OCI-LY7 (cell line): ENCODE data around the gene CARD19. TPM values are rescaled to one million over a fixed set of nuclear protein-coding genes. Genes with fewer than 3 reads are reported as not detected.

Source experiments
- BruUV-seq: library from RNA; stranded (reverse); fragments of 400-500 nt; replicated peaks from 2 replicates; lab custom pipeline; 2021; lab: Mats Ljungman, UMichigan
- CTCF ChIA-PET: fragments of 300-600 bp; sonication (Branson Sonifier 250); formaldehyde crosslinking; loops from one replicate; lab custom pipeline; 2022; ENCODE audit warnings: antibody characterized with exemption; ENCODE audit not compliant: unreplicated experiment; lab: Charles Lee
- POLR2A ChIA-PET: fragments of 300-600 bp; sonication (Branson Sonifier 250); formaldehyde crosslinking; loops from one replicate; lab custom pipeline; 2022; ENCODE audit warnings: antibody characterized with exemption; lab: Charles Lee
- DNase-seq: peaks from one replicate; pipeline ENCODE4 v3.0.0-alpha.2; 2015; ENCODE audit warnings: low spot score
- H2AFZ ChIP-seq: fragments of 200-600 bp; sonication (generic), shearing (Covaris generic); 2 replicates; pipeline ENCODE4 v1.6.1; 2014; ENCODE audit warnings: mild to moderate bottlenecking, antibody characterized with exemption, low read length, moderate library complexity
- H3K27ac ChIP-seq: fragments of 200-600 bp; sonication (generic); 2 replicates; pipeline ENCODE4 v1.5.1; 2014; ENCODE audit warnings: mixed run types, low read depth, mild to moderate bottlenecking, moderate library complexity, low read length, inconsistent platforms; ENCODE audit not compliant: poor library complexity, severe bottlenecking
- H3K36me3 ChIP-seq: fragments of 200-600 bp; sonication (generic); 2 replicates; pipeline ENCODE4 v1.6.1; 2014; ENCODE audit warnings: mild to moderate bottlenecking, antibody characterized with exemption, low read length, moderate library complexity, mixed read lengths; ENCODE audit not compliant: insufficient read depth
- H3K4me1 ChIP-seq: fragments of 200-600 bp; sonication (generic); 2 replicates; pipeline ENCODE4 v1.5.1; 2014; ENCODE audit warnings: mild to moderate bottlenecking, low read length; ENCODE audit not compliant: insufficient read depth, poor library complexity, severe bottlenecking
- H3K4me2 ChIP-seq: fragments of 200-600 bp; sonication (generic); 2 replicates; pipeline ENCODE4 v1.6.1; 2014; ENCODE audit warnings: mild to moderate bottlenecking, low read length
- H3K4me3 ChIP-seq: fragments of 200-600 bp; sonication (generic); 2 replicates; pipeline ENCODE4 v1.5.1; 2014; ENCODE audit warnings: mild to moderate bottlenecking, low read depth, low read length; ENCODE audit not compliant: poor library complexity, severe bottlenecking
- H3K79me2 ChIP-seq: fragments of 200-600 bp; sonication (generic); 2 replicates; pipeline ENCODE4 v1.6.1; 2016; ENCODE audit warnings: low read depth, mild to moderate bottlenecking, low read length, moderate library complexity, mixed read lengths; ENCODE audit not compliant: insufficient read depth
- H3K9me2 ChIP-seq: fragments of 200-600 bp; sonication (generic); 2 replicates; pipeline ENCODE4 v1.6.1; 2016; ENCODE audit warnings: mild to moderate bottlenecking, low read length, mixed read lengths; ENCODE audit not compliant: insufficient read depth
- H3K9me3 ChIP-seq: fragments of 200-600 bp; sonication (generic); 2 replicates; pipeline ENCODE4 v1.6.1; 2014; ENCODE audit warnings: mild to moderate bottlenecking, mixed run types, low read length, mixed read lengths
- H4K20me1 ChIP-seq: fragments of 200-600 bp; sonication (generic); 2 replicates; pipeline ENCODE4 v1.6.1; 2014; ENCODE audit warnings: mild to moderate bottlenecking, antibody characterized with exemption, low read length, moderate library complexity, mixed read lengths; ENCODE audit not compliant: insufficient read depth
- EZH2phosphoT487 ChIP-seq: fragments of 200-600 bp; sonication (generic); IDR thresholded peaks from 2 replicates; pipeline ENCODE4 v1.6.1; 2018; ENCODE audit warnings: low read depth, borderline replicate concordance, mild to moderate bottlenecking, mixed run types, antibody characterized with exemption, low read length, moderate library complexity, mixed read lengths
- intact Hi-C: fragments of 100-400 bp; cut with micrococcal nuclease; formaldehyde crosslinking; loops from one replicate; pipeline ENCODE4 v1.10.0; 2022; ENCODE audit not compliant: unreplicated experiment
- total RNA-seq, 2 experiments: library from RNA; depleted of rRNA in 1 of 2; stranded (reverse); fragments of >200 nt in 1 of 2; shearing (Covaris generic) in 1 of 2; gene quantifications; 2 replicates each; pipeline ENCODE4 v1.2.3, GENCODE V29; 2014 to 2022
- TF ChIP-seq, protein P1 (sequence below): fragments of 200-600 bp; sonication (generic); conservative IDR thresholded peaks from 2 replicates; pipeline ENCODE4 v1.5.1; 2014; ENCODE audit warnings: mild to moderate bottlenecking, antibody characterized with exemption, low read length, moderate library complexity, mixed read lengths

CARD19 gene
- total RNA-seq, 2 experiments from 2014 or later, result 15.8 to 26.8 TPM

DNA sequence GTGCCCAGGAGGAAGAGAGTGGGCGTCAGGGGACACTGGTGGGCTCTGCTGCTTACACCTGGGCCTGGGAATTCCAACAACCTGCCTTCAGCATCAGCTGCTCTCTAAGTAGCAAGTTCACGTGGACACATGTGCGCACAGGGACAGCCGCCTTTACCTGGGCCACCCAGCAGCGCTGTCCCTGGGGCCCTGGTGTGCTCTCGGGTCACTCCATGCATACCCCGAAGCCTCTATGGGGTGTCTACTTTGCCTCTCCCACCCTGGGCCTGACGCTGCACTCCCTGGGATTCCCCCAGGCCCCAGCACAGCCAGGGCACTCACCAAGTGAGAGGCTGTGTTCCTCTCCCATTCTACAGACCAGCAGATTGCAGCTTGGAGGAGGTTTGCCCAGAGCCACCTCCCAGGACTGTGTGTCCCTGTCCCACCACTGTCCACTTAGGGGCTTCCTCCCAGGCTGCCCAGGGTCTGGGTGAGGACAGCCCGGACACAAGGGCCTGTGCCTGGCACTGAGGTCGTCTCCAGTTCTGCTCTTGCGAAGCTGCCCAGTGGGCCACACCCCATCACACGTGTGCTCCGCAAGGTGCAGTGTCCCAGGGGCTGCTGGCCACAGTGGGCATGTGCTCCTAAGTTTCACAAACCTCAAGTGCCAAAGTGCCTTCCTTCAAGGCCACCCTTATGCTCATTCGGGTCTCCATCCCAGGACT lies 32.1 kb downstream of the CARD19 start:
- H3K79me2 ChIP-seq, result no peaks in the 10 kb centered on the region
- ChIA-PET POLR2A (no interaction called here), CTCF (no interaction called here)
- no peak for DNase-seq
- no peaks in the 10 kb centered on the region for H4K20me1 ChIP-seq
- H3K36me3 ChIP-seq, result no peaks in the 10 kb centered on the region
- no peaks in the 10 kb centered on the region for H3K9me3 ChIP-seq
- no peak for TF ChIP-seq EZH2phosphoT487
- TF ChIP-seq, protein P1, sequence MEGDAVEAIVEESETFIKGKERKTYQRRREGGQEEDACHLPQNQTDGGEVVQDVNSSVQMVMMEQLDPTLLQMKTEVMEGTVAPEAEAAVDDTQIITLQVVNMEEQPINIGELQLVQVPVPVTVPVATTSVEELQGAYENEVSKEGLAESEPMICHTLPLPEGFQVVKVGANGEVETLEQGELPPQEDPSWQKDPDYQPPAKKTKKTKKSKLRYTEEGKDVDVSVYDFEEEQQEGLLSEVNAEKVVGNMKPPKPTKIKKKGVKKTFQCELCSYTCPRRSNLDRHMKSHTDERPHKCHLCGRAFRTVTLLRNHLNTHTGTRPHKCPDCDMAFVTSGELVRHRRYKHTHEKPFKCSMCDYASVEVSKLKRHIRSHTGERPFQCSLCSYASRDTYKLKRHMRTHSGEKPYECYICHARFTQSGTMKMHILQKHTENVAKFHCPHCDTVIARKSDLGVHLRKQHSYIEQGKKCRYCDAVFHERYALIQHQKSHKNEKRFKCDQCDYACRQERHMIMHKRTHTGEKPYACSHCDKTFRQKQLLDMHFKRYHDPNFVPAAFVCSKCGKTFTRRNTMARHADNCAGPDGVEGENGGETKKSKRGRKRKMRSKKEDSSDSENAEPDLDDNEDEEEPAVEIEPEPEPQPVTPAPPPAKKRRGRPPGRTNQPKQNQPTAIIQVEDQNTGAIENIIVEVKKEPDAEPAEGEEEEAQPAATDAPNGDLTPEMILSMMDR, result no peak
- H3K27ac ChIP-seq, result no peak overlapping the region
- no peak overlapping the region for H3K4me3 ChIP-seq
- no peaks in the 10 kb centered on the region for H3K9me2 ChIP-seq
- no peak overlapping the region for H3K4me2 ChIP-seq
- peaks cover 13% of the 10 kb centered on the region for H3K4me1 ChIP-seq
- BruUV-seq, result no TSS peak
- intact Hi-C loops, result no loop called here
- H2AFZ ChIP-seq, result no peak overlapping the region

DNA sequence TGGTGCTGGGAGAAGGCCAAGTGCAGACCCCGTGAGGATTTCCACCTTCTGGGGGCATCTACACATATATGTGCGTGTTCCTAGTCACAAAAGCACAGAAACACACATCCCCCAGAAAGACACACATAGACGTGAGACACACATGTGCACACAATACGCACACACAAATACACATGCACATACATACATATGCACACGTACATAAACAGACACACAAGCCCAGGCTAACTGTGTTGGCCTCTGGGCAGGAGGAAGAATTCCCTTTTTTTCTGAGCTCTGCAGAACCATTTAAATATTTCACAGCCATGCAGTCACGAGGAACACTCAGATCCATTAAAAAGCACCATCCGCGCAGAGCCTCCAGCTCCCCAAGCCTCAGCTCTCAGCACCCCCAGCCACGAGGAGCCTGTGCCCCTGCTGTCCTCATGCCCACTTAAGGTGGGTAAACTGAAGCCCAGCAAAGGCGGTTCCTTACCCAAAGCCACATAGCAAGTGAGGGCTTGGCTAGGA lies 32.8 kb downstream of the CARD19 start:
- no peak overlapping the region for H3K4me3 ChIP-seq
- H3K4me2 ChIP-seq, result no peak overlapping the region
- no peak for TF ChIP-seq EZH2phosphoT487
- TF ChIP-seq, protein P1, result no peak
- intact Hi-C loops, result no loop called here
- no peaks in the 10 kb centered on the region for H3K9me2 ChIP-seq
- peaks cover 18% of the 10 kb centered on the region for H3K4me1 ChIP-seq
- no peak overlapping the region for H3K27ac ChIP-seq
- H3K36me3 ChIP-seq, result no peaks in the 10 kb centered on the region
- H3K9me3 ChIP-seq, result no peaks in the 10 kb centered on the region
- DNase-seq, result no peak
- H2AFZ ChIP-seq, result no peak overlapping the region
- H3K79me2 ChIP-seq, result no peaks in the 10 kb centered on the region
- POLR2A ChIA-PET, result no interaction called here
- H4K20me1 ChIP-seq, result no peaks in the 10 kb centered on the region
- no TSS peak for BruUV-seq
- CTCF ChIA-PET, result no interaction called here

DNA sequence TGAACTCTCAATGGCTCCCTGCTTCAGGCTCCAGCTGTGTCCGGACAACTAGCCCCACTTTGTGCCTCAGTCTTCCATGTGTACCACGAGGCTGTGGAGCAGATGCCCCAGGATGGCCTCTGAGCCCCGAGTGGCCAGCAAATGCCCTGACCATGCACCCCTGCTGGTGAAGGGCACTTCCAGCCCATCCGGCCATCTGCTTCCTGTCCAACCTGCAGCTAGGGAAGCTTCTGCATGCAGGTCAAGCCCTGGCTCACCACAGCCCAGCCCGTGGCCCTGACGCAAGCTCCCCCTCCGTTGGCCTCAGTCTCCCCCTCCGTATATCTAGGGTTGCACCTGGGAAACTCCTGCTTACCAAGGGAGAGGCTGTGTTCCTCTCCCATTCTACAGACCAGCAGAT lies 33.3 kb downstream of the CARD19 start:
- ChIA-PET CTCF (no interaction called here), POLR2A (no interaction called here)
- no TSS peak for BruUV-seq
- no peaks in the 10 kb centered on the region for H3K79me2 ChIP-seq
- H3K9me3 ChIP-seq, result no peaks in the 10 kb centered on the region
- no peak for DNase-seq
- H3K9me2 ChIP-seq, result no peaks in the 10 kb centered on the region
- H3K27ac ChIP-seq, result no peak overlapping the region
- TF ChIP-seq, protein P1, result no peak
- no peak for TF ChIP-seq EZH2phosphoT487
- no peak overlapping the region for H2AFZ ChIP-seq
- H4K20me1 ChIP-seq, result no peaks in the 10 kb centered on the region
- H3K36me3 ChIP-seq, result no peaks in the 10 kb centered on the region
- H3K4me2 ChIP-seq, result no peak overlapping the region
- intact Hi-C loops, result no loop called here
- H3K4me1 ChIP-seq, result peaks cover 19% of the 10 kb centered on the region
- H3K4me3 ChIP-seq, result no peak overlapping the region
